B cell (primary cell): Measurements from ENCODE around the gene KRT37. TPM values are rescaled to one million over a fixed set of nuclear protein-coding genes. Genes with fewer than 3 reads are reported as not detected.
A peak's percentile ranks its signal among the peaks of the same experiment; 100 is the strongest.

Source experiments
- ATAC-seq: fragments of 200-7000 bp; cut with Tn5 transposase; one replicate; pipeline ENCODE4 v1.10.0; 2021; ENCODE audit warnings: low read depth, mild to moderate bottlenecking, moderate number of reproducible peaks, moderate library complexity
- CTCF ChIA-PET: fragments of 350-600 bp; sonication (Branson Sonifier 250); formaldehyde crosslinking; loops from one replicate; lab custom pipeline; 2021; ENCODE audit warnings: antibody characterized with exemption, inconsistent platforms; lab: Charles Lee
- POLR2A ChIA-PET: fragments of 350-600 bp; sonication (Branson Sonifier 250); formaldehyde crosslinking; loops from one replicate; lab custom pipeline; 2021; ENCODE audit warnings: antibody characterized with exemption; lab: Charles Lee
- DNase-seq: peaks from one replicate; pipeline ENCODE4 v3.0.0; 2013
- H2AFZ ChIP-seq: 2 replicates; pipeline ENCODE4 v1.6.1; 2012; ENCODE audit warnings: mild to moderate bottlenecking, low read depth, low read length; ENCODE audit not compliant: insufficient read depth, poor library complexity, severe bottlenecking
- H3K27ac ChIP-seq, 2 donors: 1 replicate in 1 of 2; 2 replicates in 1 of 2; pipeline ENCODE4 v1.5.1; 2012 to 2013; ENCODE audit warnings: low read length in 2 of 2, mild to moderate bottlenecking in 2 of 2, moderate library complexity in 1 of 2
- H3K27me3 ChIP-seq, 4 experiments: fragments of 200-600 bp in 1 of 4; sonication (generic) in 1 of 4; replicated peaks in 1 of 4; 1 replicate in 2 of 4; 2 replicates in 2 of 4; pipeline versions ENCODE4 v1.6.1 to v1.7.0; 2013 to 2016; ENCODE audit warnings: low read length in 3 of 4, mild to moderate bottlenecking in 2 of 4, mixed read lengths in 1 of 4, moderate library complexity in 1 of 4; ENCODE audit not compliant: insufficient read depth in 4 of 4, control insufficient read depth in 3 of 4; ENCODE audit errors: control extremely low read depth in 1 of 4
- H3K36me3 ChIP-seq, 2 experiments: replicated peaks in 1 of 2; 1 replicate in 1 of 2; 2 replicates in 1 of 2; pipeline versions ENCODE4 v1.6.1 to v1.7.1; 2013; ENCODE audit warnings: low read length in 1 of 2; ENCODE audit not compliant: insufficient read depth in 2 of 2, control insufficient read depth in 1 of 2; ENCODE audit errors: control extremely low read depth in 1 of 2, extremely low read depth in 1 of 2
- H3K4me1 ChIP-seq, 2 donors: fragments of 200-600 bp in 1 of 2; sonication (generic) in 1 of 2; 1 replicate in 1 of 2; 2 replicates in 1 of 2; pipeline versions ENCODE4 v1.5.1 to v1.6.1; 2013 to 2017; ENCODE audit warnings: low read length in 2 of 2; ENCODE audit not compliant: control insufficient read depth in 2 of 2, insufficient read depth in 2 of 2
- H3K4me2 ChIP-seq: replicated peaks from 2 replicates; pipeline ENCODE3; 2012; ENCODE audit warnings: mild to moderate bottlenecking, low read depth, low read length; ENCODE audit not compliant: poor library complexity, severe bottlenecking
- H3K4me3 ChIP-seq, 5 experiments: fragments of 200-600 bp in 1 of 5; sonication (generic) in 1 of 5; 1 replicate in 3 of 5; 2 replicates in 2 of 5; pipeline versions ENCODE4 v1.5.1 to v1.7.0; 2011 to 2016; ENCODE audit warnings: low read length in 4 of 5, mild to moderate bottlenecking in 4 of 5, low read depth in 2 of 5, control low read depth in 1 of 5, moderate library complexity in 1 of 5; ENCODE audit not compliant: insufficient read depth in 1 of 5; ENCODE audit errors: control extremely low read depth in 1 of 5, extremely low read depth in 1 of 5
- H3K79me2 ChIP-seq: fragments of 200-600 bp; sonication (generic); one replicate; pipeline ENCODE4 v1.6.0; 2016; ENCODE audit warnings: low read length; ENCODE audit not compliant: control insufficient read depth, insufficient read depth
- H3K9ac ChIP-seq: fragments of 200-600 bp; sonication (generic); 2 replicates; pipeline ENCODE4 v1.6.1; 2017; ENCODE audit warnings: mild to moderate bottlenecking, low read length, moderate library complexity
- H3K9me3 ChIP-seq, 3 donors: one replicate each; pipeline versions ENCODE4 v1.6.1 to v1.7.1; 2013; ENCODE audit warnings: low read length in 2 of 3; ENCODE audit not compliant: control insufficient read depth in 2 of 3, insufficient read depth in 1 of 3; ENCODE audit errors: control extremely low read depth in 1 of 3
- H4K20me1 ChIP-seq: 2 replicates; pipeline ENCODE4 v1.6.0; 2012; ENCODE audit warnings: mild to moderate bottlenecking, low read length; ENCODE audit not compliant: insufficient read depth, control insufficient read depth, poor library complexity, severe bottlenecking
- H3K27ac Mint-ChIP-seq: one replicate; pipeline ENCODE4 v1.8.0; 2021; ENCODE audit warnings: mixed read lengths
- H3K27me3 Mint-ChIP-seq: one replicate; pipeline ENCODE4 v1.8.0; 2021; ENCODE audit warnings: mixed read lengths
- H3K4me1 Mint-ChIP-seq: one replicate; pipeline ENCODE4 v1.8.0; 2021; ENCODE audit warnings: mixed read lengths
- H3K4me3 Mint-ChIP-seq: one replicate; pipeline ENCODE4 v1.8.0; 2021; ENCODE audit warnings: mixed read lengths
- H3K9me3 Mint-ChIP-seq: one replicate; pipeline ENCODE4 v1.8.0; 2022; ENCODE audit warnings: mixed read lengths; ENCODE audit not compliant: insufficient read depth
- CTCF ChIP-seq: fragments of 200-600 bp; IDR thresholded peaks from one replicate; pipeline ENCODE4 v1.8.0; 2022; ENCODE audit warnings: antibody characterized with exemption, mild to moderate bottlenecking
- EZH2 ChIP-seq: IDR thresholded peaks from 2 replicates; pipeline ENCODE4 v1.6.1; 2012; ENCODE audit warnings: borderline replicate concordance, low read depth, mild to moderate bottlenecking, moderate library complexity, low read length; ENCODE audit not compliant: insufficient read depth, poor library complexity, severe bottlenecking
- WGBS: methylation state at CpG from one replicate; pipeline ENCODE4 v1.1.5; 2013; ENCODE audit warnings: missing lambda C conversion rate; ENCODE audit not compliant: insufficient coverage; 5-methylcytosine and 5-hydroxymethylcytosine counted together
- intact Hi-C: fragments of 100-400 bp; cut with micrococcal nuclease; formaldehyde crosslinking; loops from one replicate; pipeline ENCODE4 v1.10.0; 2022
- polyA plus RNA-seq: library from polyadenylated mRNA; depleted of rRNA; stranded (reverse); fragments of >200 nt; gene quantifications from 2 replicates; pipeline ENCODE4 v1.2.3, GENCODE V29; 2012
- total RNA-seq, 2 donors: library from RNA; stranded (reverse); fragments of 120-200 nt in 1 of 2; gene quantifications; 1 replicate in 1 of 2; 2 replicates in 1 of 2; pipeline versions ENCODE4 v1.2.3 to v1.2.4, GENCODE V29; 2013 to 2022

The KRT37 gene
- total and polyA plus RNA-seq, 2 donors (not counting 1 experiment from before 2014, with no cell fraction given) = not detected

- no peak overlapping the region for H3K27ac ChIP-seq
- H3K4me3 Mint-ChIP-seq = no peak overlapping the region
- TF ChIP-seq EZH2 (no peak), CTCF (no peak)
- ChIA-PET CTCF (no interaction called here), POLR2A (no interaction called here)
- intact Hi-C loops = no loop called here
- no peaks in the 10 kb centered on the region for H3K4me1 Mint-ChIP-seq
- no peaks in the 10 kb centered on the region for H3K9me3 Mint-ChIP-seq
- no peak overlapping the region for H3K27ac Mint-ChIP-seq
- no peaks in the 10 kb centered on the region for H3K79me2 ChIP-seq
- H3K27me3 ChIP-seq = peaks cover 0 to 11% (median 1%) of the 10 kb centered on the region in 4 experiments
- H3K4me1 ChIP-seq = no peaks in the 10 kb centered on the region
- ATAC-seq (no peak), DNase-seq (no peak)
- H2AFZ ChIP-seq = no peak overlapping the region
- WGBS = 100% methylated on average over 1 of the region's 4 CpGs
- H3K4me3 ChIP-seq = no peak overlapping the region
- H3K36me3 ChIP-seq = no peaks in the 10 kb centered on the region
- peaks cover 38% of the 10 kb centered on the region for H3K27me3 Mint-ChIP-seq
- no peak overlapping the region for H3K9ac ChIP-seq
- H3K4me2 ChIP-seq = no peak overlapping the region
- H3K9me3 ChIP-seq = no peaks in the 10 kb centered on the region
- no peaks in the 10 kb centered on the region for H4K20me1 ChIP-seq
These were observed 20.9 kb downstream of the KRT37 start for GRCh38 chr17:41403404-41404023.

- TF ChIP-seq CTCF (no peak), EZH2 (no peak)
- Mint-ChIP-seq H3K4me1 (no peaks in the 10 kb centered on the region), H3K27me3 (peaks cover 45% of the 10 kb centered on the region), H3K27ac (peak overlapping the region; percentile 10), H3K4me3 (no peak overlapping the region), H3K9me3 (no peaks in the 10 kb centered on the region)
- Histone ChIP-seq H3K36me3 (no peaks in the 10 kb centered on the region), H3K9ac (no peak overlapping the region), H3K4me3 (no peak overlapping the region), H4K20me1 (no peaks in the 10 kb centered on the region), H3K4me1 (no peaks in the 10 kb centered on the region), H3K79me2 (no peaks in the 10 kb centered on the region), H2AFZ (no peak overlapping the region), H3K27ac (no peak overlapping the region), H3K9me3 (no peaks in the 10 kb centered on the region), H3K27me3 (peaks cover 0 to 11% (median 1%) of the 10 kb centered on the region in 4 experiments), H3K4me2 (no peak overlapping the region)
- DNase-seq (no peak), ATAC-seq (no peak)
- 93% methylated on average over 3 of the region's 5 CpGs for WGBS
- ChIA-PET POLR2A (no interaction called here), CTCF (no interaction called here)
- intact Hi-C loops = no loop called here
These were observed 22.2 kb downstream of the KRT37 start for GRCh38 chr17:41402161-41402560.
